LoVo (cell line): ENCODE results near the gene PDRG1.

ENCODE experiments used
- DNase-seq: peaks from one replicate; pipeline ENCODE4 v3.0.0-alpha.2; 2016; ENCODE audit warnings: low spot score

Gene PDRG1

DNA sequence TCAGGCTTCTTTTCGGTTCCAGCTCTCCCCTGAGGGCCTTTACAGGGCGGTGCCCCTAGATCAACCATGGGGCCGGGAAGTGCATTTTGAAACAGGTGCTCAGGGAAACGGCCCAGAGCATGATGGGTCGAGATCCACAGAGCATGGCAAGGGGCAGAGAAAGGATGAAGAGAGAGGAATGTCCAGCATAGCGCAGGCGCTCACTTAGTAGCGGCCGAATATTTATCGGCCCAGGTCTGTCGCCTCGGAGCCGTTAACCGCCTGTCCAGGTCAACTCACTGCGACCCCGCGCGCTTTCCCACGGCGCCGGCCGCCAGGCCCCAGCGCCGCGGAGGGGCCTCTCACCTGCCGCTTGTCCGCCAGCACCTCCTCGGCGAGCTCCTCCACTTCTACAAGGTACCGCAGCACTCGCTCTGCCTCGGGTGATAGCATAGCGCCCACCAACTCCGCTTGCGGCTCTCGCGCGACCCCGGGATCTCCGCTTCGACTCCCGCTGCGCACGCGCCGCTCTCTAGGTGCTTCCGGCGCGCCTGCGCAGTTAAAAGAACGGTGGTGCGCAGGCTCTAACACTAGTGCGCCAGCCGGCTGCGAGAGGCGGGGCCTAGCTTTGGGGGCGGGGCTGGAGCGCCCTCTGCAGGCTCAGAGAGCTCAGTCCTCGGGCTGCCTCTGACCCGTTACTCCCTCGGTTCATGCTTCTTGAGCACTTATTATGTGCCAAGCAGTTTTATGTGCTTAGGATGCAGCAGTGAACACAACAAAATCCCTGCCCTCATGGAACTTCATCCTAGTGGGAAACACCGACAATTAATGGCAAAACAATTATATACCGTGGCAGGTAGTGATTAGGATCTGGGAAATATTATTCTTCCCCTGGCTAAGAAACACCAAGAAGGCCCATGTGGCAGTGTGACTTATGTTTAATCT is at the start of gene PDRG1:
TSS of gene PDRG1 (minus strand) at position 517 of the 924 bp plus-strand sequence. CDS start at position 432, 85 bp downstream.
- DNase-seq, result peak; percentile 99

DNA sequence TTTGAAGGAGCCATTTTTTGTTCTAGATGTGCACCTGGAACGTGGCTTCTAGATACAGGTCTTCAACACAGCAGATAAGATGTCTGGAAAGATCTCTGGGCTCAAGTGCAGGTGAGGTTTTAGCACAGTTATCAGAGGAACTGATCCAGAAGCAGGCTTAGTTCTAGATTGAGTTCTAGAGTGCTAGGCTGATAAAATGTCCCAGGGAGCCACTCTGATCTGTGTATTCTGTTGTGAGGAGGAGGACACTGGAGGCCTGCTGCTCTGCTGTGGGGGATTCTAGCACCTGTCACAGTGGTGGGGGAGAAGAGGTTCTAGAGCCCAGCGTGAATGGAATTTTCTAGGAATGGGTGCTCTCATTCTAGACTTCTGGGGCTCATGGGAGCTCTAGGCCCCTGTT is 46.4 kb upstream of the PDRG1 start:
- no peak for DNase-seq

DNA sequence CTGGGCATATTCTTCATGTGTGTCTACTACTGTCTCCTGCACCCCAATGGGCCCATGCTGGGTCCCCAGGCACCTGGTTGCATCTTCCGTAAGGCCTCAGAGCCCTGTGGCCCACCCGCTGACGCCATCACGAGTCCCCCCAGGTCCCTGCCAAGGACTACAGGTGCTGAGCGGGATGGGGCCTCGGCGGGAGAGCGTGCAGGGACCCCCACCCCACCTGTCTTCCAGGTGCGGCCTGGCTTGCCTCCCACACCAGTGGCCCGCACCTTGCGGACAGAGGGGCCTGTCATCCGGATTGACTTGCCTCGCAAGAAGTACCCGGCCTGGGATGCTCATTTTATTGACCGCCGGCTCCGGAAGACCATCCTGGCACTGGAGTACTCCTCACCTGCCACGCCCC is 45.1 kb upstream of the PDRG1 start:
- DNase-seq, result no peak

DNA sequence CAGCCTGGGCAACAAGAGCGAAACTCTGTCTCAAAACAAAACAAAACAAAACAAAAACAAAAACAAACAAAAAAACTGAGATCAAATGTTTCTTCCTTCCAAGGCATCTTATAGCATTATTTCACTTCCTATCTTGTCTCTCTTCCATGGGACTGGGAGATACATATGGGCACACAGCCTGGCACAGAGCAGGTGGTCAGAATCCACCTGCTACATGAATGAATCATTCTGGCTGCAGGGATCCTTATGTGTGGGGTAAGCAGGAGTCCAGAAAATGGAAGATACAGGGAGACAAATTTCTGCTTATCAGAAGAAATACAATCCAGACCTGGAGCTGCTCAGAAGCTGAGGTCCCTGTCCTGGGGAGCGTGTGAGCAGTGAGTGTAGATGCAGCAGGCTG is 40.2 kb upstream of the PDRG1 start:
- no peak for DNase-seq

DNA sequence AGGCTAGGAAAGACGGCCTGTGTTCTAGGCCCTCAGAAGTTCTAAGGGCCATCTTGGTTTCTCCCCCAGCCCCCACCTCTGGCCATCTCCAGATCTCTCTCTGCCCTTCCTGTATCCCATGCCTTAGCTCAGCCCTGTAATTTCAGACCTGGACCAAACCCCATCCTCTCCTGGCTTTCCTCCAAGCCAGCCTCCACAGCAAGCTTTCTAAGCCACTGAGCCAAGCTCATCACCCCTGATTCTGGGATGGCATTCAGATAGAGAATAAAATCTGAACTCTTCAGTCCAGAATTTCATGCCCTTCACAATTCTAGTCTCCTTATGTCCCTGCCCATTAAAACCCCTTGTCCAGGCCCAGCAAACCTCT is 39.5 kb upstream of the PDRG1 start:
- no peak for DNase-seq

DNA sequence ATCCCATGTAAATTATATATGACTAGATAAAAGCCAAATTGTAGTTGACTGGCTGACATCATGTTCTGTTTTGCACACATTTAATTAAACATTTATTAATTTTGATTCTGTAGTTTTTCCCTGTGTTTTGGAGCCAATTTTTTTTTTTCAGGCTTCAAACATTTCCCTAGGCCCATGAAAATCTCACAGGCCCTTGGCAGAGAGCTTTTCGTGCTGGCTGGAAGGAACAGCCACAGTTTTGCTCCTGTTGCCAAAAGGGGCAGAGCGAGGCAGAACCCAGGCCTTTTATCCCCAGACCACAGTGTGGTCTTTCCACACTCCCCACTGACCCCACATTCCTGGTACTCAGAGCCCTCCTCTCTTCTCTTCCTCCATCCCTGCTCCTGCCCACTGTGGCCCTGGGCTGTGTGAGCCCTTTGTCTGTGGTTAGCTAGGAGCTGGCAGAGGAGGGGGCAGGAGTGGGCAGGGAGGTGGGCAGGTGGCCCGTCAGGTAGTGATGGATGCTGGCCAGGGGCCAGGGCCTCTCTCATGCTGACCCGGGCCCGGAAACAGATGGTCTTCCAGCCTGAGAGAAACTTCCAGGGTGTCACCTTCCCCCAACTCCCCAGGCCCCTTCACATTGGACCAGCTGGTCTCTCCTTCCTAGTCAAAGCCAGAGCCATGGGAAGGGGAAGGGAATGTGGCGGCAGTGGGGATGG is 38.9 kb upstream of the PDRG1 start:
- no peak for DNase-seq

DNA sequence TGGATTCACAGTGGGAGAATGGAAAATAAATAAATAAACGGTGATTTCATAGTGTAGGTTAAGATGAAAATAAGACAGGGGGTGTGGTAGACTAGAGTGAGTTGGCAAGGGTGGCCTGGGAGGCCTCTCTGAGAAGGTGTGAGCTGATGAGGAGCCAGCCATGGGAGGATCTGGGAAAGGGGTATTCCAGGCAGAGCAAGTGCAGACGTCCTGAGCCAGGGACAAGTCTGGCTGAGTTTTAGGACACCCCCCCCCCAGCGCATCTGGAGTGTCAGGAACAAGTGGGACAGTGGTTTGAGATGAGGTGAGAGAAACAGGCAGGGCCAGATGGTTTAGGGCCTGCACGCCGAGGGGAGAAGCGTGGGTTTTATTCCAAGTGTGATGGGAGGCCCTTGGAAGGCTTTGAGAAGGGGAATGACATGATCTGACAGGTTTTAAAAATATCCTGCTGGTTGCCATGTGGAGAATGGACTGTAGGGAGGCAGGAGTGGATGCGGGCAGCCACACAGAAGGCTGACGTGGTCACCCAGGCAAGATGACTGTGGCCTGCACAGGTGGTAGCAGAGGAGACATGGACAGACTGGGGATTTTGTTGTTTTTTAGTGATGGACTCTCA is 37.3 kb upstream of the PDRG1 start:
- DNase-seq, result no peak

DNA sequence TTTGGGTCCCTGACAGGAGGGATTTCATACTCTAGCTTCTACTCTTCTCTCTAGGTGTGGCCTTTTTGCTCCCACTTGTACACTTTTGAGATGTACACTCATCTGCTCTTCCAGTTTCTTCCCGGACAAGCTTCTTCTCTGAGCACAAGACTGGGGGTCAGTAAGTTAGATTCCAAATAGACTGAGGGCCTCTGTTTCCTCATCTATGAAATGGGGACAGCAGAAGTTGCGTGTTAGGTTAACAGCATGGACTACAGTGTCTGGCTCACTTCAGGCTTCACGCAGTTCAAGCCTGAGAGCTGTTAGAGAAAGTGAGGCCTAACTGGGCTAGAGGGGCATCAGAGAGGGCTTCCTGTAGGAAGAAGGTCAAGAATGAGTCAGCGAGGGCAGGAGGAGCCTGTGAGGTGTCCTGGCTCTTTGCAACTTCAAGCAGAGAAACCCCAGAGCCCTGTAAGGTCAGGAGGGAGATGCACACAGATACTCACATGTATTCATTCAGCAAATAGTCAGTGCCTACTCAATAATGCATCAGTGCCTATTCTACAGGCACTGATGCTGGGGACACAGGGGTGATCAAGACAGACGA is 36.7 kb upstream of the PDRG1 start:
- no peak for DNase-seq

DNA sequence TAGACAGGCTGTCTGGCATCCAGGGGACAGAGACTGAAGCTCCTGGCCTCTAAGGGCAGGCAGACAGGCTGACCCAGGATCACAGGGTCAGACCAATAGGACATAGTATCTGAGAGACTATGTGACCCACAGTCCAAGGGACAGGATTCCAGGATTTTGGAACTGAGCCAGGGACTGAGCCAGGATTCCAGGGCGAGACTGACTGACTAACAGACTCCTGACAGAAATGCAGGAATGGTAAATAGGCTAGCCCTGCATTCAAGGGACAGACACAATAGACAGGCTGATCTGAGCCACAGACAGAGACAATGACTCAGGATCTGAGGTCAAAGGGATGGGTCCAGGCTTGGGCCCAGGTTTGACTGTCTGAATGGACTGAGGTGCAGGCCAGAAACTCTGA is 35.9 kb upstream of the PDRG1 start:
- DNase-seq, result no peak

DNA sequence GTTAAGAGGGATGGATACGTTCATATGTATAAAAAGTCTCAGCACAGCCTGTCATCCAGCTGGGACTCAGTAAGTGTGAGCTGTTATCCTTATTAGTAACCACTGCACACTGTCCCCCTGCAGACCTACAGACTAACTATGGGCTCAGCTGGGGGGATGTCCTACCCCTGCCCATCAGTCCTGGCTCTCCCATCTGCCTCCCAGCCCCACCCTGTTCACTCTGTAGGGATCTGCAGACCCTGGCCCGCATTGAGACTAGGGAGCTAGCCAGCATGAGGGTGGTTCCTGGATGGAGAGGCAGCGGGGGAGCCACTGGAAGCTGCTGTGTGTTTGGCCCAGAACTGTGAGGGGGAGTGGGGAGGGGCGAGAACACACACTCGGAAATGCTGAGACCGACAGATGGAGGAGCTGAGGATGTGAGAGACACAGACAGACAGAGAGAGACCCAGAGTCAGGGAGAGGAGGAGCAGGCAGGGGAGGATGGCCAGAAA is 33.2 kb upstream of the PDRG1 start:
- no peak for DNase-seq

DNA sequence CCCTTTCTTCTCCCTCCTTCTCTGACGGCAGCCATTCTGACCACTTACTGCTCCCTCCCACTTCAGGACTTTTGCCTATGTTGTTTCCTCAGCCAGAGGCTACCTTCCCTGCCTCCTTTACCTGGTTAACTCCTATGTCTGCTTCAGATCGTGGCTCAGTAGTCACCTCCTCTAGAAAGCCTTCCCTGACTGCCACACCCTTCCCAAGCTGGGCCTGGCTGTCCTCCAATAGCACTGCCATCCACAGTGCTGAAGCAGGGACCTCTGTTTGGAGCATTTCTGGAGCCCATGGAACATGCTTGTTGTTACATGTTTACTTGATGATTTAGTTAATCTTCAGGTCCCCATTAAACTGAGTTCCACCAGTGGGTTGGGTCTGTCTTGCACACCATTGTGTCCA is 29.9 kb upstream of the PDRG1 start:
- no peak for DNase-seq

DNA sequence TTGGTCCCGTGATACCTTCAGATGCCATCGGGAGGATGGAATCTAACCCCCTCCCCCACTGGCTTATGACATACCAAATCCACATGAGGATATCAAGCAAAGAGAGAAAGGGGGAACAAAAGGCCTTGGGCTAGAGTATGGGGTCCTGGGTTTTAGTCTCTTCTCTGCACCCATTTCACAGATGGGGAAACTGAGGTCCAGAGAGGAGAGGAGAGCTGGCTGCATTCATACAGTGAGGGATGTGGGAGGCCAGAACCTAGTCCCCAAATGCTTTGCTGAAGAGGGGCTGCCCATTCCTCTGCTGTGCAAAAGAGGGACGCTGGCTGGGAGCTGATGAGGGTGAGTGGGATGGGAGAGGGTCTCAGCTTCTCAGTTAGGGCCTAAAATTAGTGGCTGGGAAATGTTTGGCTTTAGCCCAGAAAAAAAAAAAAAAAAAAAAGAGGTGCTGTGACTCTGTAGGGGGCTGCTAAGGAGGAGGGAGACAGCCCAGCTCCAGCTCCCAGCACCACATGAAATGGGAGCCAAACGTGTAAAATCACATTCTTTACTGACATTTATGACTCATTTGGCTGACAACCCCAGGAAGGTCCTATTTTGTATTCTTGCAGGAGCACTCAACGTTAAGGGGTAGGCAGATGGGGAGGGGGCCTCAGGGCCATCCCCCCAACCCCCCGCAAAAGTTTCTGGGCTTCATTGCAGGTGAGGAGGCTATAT is 28.0 kb upstream of the PDRG1 start:
- no peak for DNase-seq

DNA sequence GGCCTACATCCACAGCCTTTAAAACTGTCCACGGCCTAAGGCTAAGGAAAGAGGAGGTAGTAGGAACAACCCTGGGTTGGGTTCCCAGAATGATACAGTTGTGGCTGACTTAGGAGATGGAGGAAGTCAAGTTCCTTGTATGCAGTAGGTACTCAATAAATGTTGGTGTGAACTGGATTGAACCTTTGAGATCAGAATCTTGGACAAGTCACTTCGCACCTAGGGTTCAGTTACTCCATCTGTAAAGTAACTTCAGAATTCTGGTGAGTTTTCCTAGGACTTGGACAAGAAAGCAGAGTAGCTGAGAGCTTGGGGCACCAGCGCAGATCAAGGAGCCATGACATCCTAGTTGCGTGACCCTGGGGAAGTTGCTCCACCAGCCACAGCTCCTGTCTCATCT is 25.2 kb upstream of the PDRG1 start:
- no peak for DNase-seq

DNA sequence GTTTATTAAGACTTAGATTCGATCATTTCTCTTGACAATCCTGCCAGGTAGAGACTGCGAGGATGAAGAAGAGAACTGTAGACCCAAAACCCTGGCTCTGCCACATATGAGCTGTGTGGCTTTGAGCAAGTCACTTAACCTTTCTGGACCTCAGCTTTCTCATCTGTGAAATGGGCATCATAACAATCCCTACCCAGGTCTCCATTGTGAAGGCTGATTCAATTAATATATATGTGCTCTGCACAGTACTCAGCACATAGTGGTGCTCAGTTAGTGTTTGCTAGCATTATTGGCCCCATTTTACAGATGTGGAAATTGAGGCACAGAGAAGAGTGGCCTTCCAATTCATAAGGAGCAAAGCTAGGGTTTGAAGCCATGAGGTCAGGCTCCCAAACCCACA is 24.0 kb upstream of the PDRG1 start:
- DNase-seq, result no peak

DNA sequence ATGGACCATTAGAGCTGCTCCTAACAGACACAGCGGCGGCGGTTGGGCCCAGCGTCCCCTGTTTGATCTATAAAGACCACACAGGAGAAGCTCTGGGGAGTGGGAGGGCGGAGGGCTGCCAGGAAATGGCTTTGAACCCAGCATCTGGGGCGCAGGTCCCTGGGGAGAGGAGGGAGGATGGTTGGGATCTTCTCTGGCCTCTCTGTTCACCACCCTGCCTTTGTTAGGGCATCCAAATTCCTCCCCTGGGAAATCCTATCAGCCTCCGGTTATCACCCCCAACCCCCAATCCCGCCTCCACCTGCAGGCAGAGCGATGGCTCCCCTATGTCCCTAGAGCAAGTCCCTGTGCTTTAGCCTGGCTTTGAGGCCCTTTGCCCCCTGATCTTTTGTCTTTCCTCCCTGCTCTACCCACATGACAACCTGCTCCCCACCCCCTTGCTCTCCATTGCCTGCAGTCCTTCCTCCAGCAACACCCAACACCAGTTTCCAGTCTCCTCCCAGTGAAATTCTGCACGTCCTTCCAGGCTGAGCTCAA is 23.2 kb upstream of the PDRG1 start:
- DNase-seq, result no peak

DNA sequence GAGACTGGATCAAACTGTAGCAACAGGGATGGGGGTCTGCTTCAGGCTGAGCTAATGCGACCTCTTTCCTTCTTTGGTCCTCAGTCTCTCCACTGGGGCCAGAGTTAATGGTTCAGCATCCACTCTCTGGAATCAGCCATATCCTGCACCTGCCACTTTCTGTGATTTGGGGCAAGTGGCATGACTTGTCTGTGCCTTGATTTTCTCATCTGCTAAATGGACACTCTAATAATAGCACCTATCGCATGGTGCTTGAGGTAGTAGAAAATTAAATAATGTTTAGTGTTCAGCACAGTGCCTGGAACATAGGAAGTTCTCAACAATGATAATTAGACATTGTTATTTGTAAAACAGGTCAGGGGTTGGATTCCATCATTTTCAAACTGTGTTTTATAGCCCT is 22.4 kb upstream of the PDRG1 start:
- no peak for DNase-seq

DNA sequence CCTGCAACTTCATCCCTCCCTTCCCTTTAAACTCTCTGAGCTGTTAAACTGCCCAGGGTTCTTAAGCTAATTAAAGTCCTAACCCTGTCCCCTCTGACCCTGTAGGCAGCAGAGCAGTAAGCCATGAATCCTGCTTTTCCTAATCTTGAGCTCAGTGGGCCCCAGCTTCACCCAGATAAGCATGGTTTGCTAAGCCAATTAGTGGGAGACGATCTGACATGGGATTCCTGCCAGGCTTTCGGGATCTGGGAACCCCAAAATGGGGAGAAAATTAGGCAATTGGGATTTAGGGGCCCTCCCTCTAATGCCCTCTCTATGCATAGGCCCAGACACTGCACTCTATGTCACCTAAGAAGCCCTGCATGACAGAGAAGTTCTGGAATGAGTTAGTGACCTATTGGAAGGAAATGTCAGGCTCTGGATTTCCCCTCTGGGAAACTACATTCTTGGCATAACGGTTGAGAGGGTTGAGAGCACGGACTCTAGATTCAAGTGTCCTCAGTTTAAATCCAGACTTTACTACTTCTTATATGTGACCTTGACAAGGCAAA is 20.7 kb upstream of the PDRG1 start:
- no peak for DNase-seq

DNA sequence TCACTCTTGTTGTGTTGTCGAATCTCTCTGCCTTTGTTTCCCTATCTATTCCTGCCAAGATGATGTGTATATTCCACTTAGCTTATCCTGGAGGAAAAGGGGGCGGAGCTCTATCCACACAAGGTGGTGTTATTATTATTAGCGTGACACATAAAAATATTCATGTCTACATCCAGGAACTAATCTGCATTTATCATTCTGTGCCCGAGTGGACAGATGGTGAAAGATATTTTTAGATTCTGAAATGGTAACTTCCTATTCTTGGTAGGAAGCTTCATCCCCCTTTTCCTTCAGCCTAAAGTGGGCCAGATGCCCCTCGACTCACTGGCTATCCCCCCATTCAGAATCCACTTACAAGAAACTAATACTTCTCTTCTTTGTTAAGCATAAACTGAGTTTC is 18.1 kb upstream of the PDRG1 start:
- no peak for DNase-seq

DNA sequence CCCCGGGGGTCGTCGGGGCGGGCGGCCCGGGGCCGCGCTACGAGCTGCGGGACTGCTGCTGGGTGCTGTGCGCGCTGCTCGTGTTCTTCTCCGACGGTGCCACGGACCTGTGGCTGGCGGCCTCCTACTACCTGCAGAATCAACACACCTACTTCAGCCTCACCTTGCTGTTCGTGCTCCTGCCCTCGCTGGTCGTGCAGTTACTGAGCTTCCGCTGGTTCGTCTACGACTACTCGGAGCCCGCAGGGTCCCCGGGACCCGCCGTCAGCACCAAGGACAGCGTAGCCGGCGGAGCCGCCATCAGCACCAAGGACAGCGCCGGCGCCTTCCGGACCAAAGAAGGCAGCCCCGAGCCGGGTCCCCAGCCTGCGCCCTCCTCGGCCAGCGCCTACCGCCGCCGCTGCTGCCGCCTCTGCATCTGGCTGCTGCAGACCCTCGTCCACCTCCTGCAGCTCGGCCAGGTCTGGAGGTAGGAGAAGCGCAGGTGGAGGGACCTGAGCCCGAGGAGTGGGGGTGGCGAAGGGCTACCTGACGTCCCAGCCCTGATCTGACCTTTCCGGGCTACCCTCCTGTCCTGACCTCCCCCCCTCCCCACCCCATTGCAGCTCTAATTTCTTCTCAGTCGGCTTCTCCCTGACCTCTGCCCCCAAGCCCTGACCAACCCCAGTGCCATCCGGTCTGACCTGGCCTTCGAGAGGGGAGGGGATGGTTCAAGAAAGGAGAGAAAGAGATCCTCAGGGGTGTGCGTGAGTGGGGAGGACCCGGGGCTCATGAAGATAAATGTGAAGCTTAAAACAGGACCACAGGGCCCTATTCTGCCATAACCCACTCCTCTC is 16.7 kb upstream of the PDRG1 start:
- peak; percentile 62 for DNase-seq

DNA sequence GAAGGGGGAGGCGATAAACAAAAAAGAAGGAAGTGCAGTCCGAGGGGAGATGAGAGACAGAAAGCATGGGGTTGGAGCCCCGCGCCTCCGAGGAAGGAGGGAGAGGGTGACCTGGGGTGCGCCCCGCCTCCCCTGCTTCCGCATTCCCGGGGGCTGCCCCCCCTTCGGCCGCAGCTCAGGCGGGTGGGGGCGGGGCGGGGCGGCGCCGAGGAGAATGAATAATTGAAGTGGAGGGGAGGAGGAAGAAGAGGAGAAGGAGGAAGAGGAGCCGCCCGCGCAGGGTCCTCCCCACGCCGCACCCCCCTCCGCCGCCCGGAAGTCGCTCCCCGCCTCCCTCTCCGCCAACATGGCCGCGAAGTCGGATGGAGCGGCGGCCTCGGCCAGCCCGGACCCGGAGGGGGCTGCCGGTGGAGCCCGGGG is 16.0 kb upstream of the PDRG1 start, which contains the start of gene XKR7:
TSS of gene XKR7 (plus strand) at position 322 of the 420 bp plus-strand sequence. CDS start at position 347, 25 bp downstream.
- no peak for DNase-seq
